ENCODE data around the gene ASB3.
A peak's percentile ranks its signal among the peaks of the same experiment; 100 is the strongest.
"Not testable (repeated sequence)": the region's sequence is repeated elsewhere in the genome, so short reads cannot be mapped to it uniquely, and the experiment has no call there.

ASB3 gene

GRCh38 chr2:53786705-53787613, at the start of gene ASB3, which contains the start of gene ERLEC1:
Gene ASB3 (minus strand): TSS chr2:53786953. CDS start chr2:53765572, 21,381 bp downstream.
Gene ERLEC1 (plus strand): TSS chr2:53787044. CDS start chr2:53787211, 167 bp downstream.
- H3K4me3 ChIP-seq (ENCODE audit: low read depth, low read length): peak within 1 kb of the TSS; percentile 83
- no peaks in the 10 kb centered on the region for H3K36me3 ChIP-seq (ENCODE audit: insufficient read depth, low read length)
- no peaks in the 10 kb centered on the region for H3K27me3 ChIP-seq (ENCODE audit: insufficient read depth, low read length)
- peaks cover 33% of the 10 kb centered on the region for H3K4me1 ChIP-seq (ENCODE audit: control insufficient read depth, insufficient read depth, low read length, unreplicated experiment)
- H3K79me2 ChIP-seq (ENCODE audit: control insufficient read depth, insufficient read depth, low read length, unreplicated experiment): peaks cover 93% of the 10 kb centered on the region
- peak within 1 kb of the TSS; percentile 67 for H3K27ac ChIP-seq (ENCODE audit: low read depth, low read length)
- H2AFZ ChIP-seq (ENCODE audit: low read length, unreplicated experiment): peak within 1 kb of the TSS; percentile 99

GRCh38 chr2:53829980-53830290, 43.2 kb upstream of the ASB3 start:
- H3K27ac ChIP-seq (ENCODE audit: low read depth, low read length); H3K79me2 ChIP-seq (ENCODE audit: control insufficient read depth, insufficient read depth, low read length, unreplicated experiment); H3K4me3 ChIP-seq (ENCODE audit: low read depth, low read length); H3K36me3 ChIP-seq (ENCODE audit: insufficient read depth, low read length); H2AFZ ChIP-seq (ENCODE audit: low read length, unreplicated experiment); H3K4me1 ChIP-seq (ENCODE audit: control insufficient read depth, insufficient read depth, low read length, unreplicated experiment); H3K27me3 ChIP-seq (ENCODE audit: insufficient read depth, low read length): not testable (repeated sequence)

- Histone ChIP-seq H3K79me2 (ENCODE audit: control insufficient read depth, insufficient read depth, low read length, unreplicated experiment) (no peaks in the 10 kb centered on the region), H3K4me3 (ENCODE audit: low read depth, low read length) (no peak overlapping the region), H3K27me3 (ENCODE audit: insufficient read depth, low read length) (no peaks in the 10 kb centered on the region), H3K4me1 (ENCODE audit: control insufficient read depth, insufficient read depth, low read length, unreplicated experiment) (no peaks in the 10 kb centered on the region), H3K27ac (ENCODE audit: low read depth, low read length) (no peak overlapping the region), H3K36me3 (ENCODE audit: insufficient read depth, low read length) (no peaks in the 10 kb centered on the region), H2AFZ (ENCODE audit: low read length, unreplicated experiment) (no peak overlapping the region)
These were observed 42.7 kb upstream of the ASB3 start for GRCh38 chr2:53829273-53829979.

GRCh38 chr2:53828331-53828730, 41.6 kb upstream of the ASB3 start:
- Histone ChIP-seq H3K36me3 (ENCODE audit: insufficient read depth, low read length) (no peaks in the 10 kb centered on the region), H2AFZ (ENCODE audit: low read length, unreplicated experiment) (no peak overlapping the region), H3K27me3 (ENCODE audit: insufficient read depth, low read length) (no peaks in the 10 kb centered on the region), H3K27ac (ENCODE audit: low read depth, low read length) (no peak overlapping the region), H3K4me1 (ENCODE audit: control insufficient read depth, insufficient read depth, low read length, unreplicated experiment) (no peaks in the 10 kb centered on the region), H3K4me3 (ENCODE audit: low read depth, low read length) (no peak overlapping the region), H3K79me2 (ENCODE audit: control insufficient read depth, insufficient read depth, low read length, unreplicated experiment) (no peaks in the 10 kb centered on the region)

- Histone ChIP-seq H3K79me2 (ENCODE audit: control insufficient read depth, insufficient read depth, low read length, unreplicated experiment) (no peaks in the 10 kb centered on the region), H3K27ac (ENCODE audit: low read depth, low read length) (no peak overlapping the region), H3K4me1 (ENCODE audit: control insufficient read depth, insufficient read depth, low read length, unreplicated experiment) (no peaks in the 10 kb centered on the region), H3K4me3 (ENCODE audit: low read depth, low read length) (no peak overlapping the region), H3K27me3 (ENCODE audit: insufficient read depth, low read length) (no peaks in the 10 kb centered on the region), H3K36me3 (ENCODE audit: insufficient read depth, low read length) (no peaks in the 10 kb centered on the region), H2AFZ (ENCODE audit: low read length, unreplicated experiment) (no peak overlapping the region)
These were observed 40.8 kb upstream of the ASB3 start for GRCh38 chr2:53827398-53828175.

GRCh38 chr2:53826587-53827397, 40.0 kb upstream of the ASB3 start:
- H3K27me3 ChIP-seq (ENCODE audit: insufficient read depth, low read length): no peaks in the 10 kb centered on the region
- H2AFZ ChIP-seq (ENCODE audit: low read length, unreplicated experiment): no peak overlapping the region
- no peaks in the 10 kb centered on the region for H3K79me2 ChIP-seq (ENCODE audit: control insufficient read depth, insufficient read depth, low read length, unreplicated experiment)
- no peak overlapping the region for H3K4me3 ChIP-seq (ENCODE audit: low read depth, low read length)
- H3K4me1 ChIP-seq (ENCODE audit: control insufficient read depth, insufficient read depth, low read length, unreplicated experiment): no peaks in the 10 kb centered on the region
- H3K27ac ChIP-seq (ENCODE audit: low read depth, low read length): no peak overlapping the region
- H3K36me3 ChIP-seq (ENCODE audit: insufficient read depth, low read length): no peaks in the 10 kb centered on the region

GRCh38 chr2:53826030-53826410, 39.3 kb upstream of the ASB3 start:
- Histone ChIP-seq H3K4me3 (ENCODE audit: low read depth, low read length) (no peak overlapping the region), H3K27me3 (ENCODE audit: insufficient read depth, low read length) (no peaks in the 10 kb centered on the region), H3K4me1 (ENCODE audit: control insufficient read depth, insufficient read depth, low read length, unreplicated experiment) (no peaks in the 10 kb centered on the region), H3K36me3 (ENCODE audit: insufficient read depth, low read length) (no peaks in the 10 kb centered on the region), H3K79me2 (ENCODE audit: control insufficient read depth, insufficient read depth, low read length, unreplicated experiment) (no peaks in the 10 kb centered on the region), H3K27ac (ENCODE audit: low read depth, low read length) (no peak overlapping the region), H2AFZ (ENCODE audit: low read length, unreplicated experiment) (no peak overlapping the region)

GRCh38 chr2:53823639-53824038, 36.9 kb upstream of the ASB3 start:
- H3K4me3 ChIP-seq (ENCODE audit: low read depth, low read length); H3K4me1 ChIP-seq (ENCODE audit: control insufficient read depth, insufficient read depth, low read length, unreplicated experiment); H3K27me3 ChIP-seq (ENCODE audit: insufficient read depth, low read length); H3K27ac ChIP-seq (ENCODE audit: low read depth, low read length); H2AFZ ChIP-seq (ENCODE audit: low read length, unreplicated experiment); H3K79me2 ChIP-seq (ENCODE audit: control insufficient read depth, insufficient read depth, low read length, unreplicated experiment); H3K36me3 ChIP-seq (ENCODE audit: insufficient read depth, low read length): not testable (repeated sequence)

- H3K4me1 ChIP-seq (ENCODE audit: control insufficient read depth, insufficient read depth, low read length, unreplicated experiment): no peaks in the 10 kb centered on the region
- no peaks in the 10 kb centered on the region for H3K27me3 ChIP-seq (ENCODE audit: insufficient read depth, low read length)
- H2AFZ ChIP-seq (ENCODE audit: low read length, unreplicated experiment): no peak overlapping the region
- no peak overlapping the region for H3K27ac ChIP-seq (ENCODE audit: low read depth, low read length)
- H3K36me3 ChIP-seq (ENCODE audit: insufficient read depth, low read length): peaks cover 10% of the 10 kb centered on the region
- H3K4me3 ChIP-seq (ENCODE audit: low read depth, low read length): no peak overlapping the region
- no peaks in the 10 kb centered on the region for H3K79me2 ChIP-seq (ENCODE audit: control insufficient read depth, insufficient read depth, low read length, unreplicated experiment)
These were observed 35.1 kb upstream of the ASB3 start for GRCh38 chr2:53821810-53822209.

- Histone ChIP-seq H3K27ac (ENCODE audit: low read depth, low read length) (no peak overlapping the region), H3K79me2 (ENCODE audit: control insufficient read depth, insufficient read depth, low read length, unreplicated experiment) (no peaks in the 10 kb centered on the region), H3K4me3 (ENCODE audit: low read depth, low read length) (no peak overlapping the region), H3K4me1 (ENCODE audit: control insufficient read depth, insufficient read depth, low read length, unreplicated experiment) (no peaks in the 10 kb centered on the region), H3K36me3 (ENCODE audit: insufficient read depth, low read length) (peaks cover 16% of the 10 kb centered on the region), H2AFZ (ENCODE audit: low read length, unreplicated experiment) (no peak overlapping the region), H3K27me3 (ENCODE audit: insufficient read depth, low read length) (no peaks in the 10 kb centered on the region)
These were observed 34.0 kb upstream of the ASB3 start for GRCh38 chr2:53820711-53821110.
